ENCODE measurements around the gene KIF26B.

KIF26B gene

GRCh38 chr1:245222931-245223595 is 68.3 kb downstream of the KIF26B start:
- Histone ChIP-seq H3K4me1 (no peaks in the 10 kb centered on the region), H3K9me3 (no peaks in the 10 kb centered on the region), H3K36me3 (peaks cover 2% of the 10 kb centered on the region; the same call in 1 of the 2 replicates), H3K27me3 (no peaks in the 10 kb centered on the region), H3K4me3 (ENCODE audit: low read depth, low read length) (no peak overlapping the region)
- DNase-seq, result no peak
- TF ChIP-seq CTCF (IDR thresholded peaks at IDR 0.05; ENCODE audit: low read depth, low read length), result peak; percentile 5; the same call in 1 of the 2 replicates

GRCh38 chr1:245225322-245226202 is 70.8 kb downstream of the KIF26B start:
- no peaks in the 10 kb centered on the region for H3K27me3 ChIP-seq
- no peak for TF ChIP-seq CTCF (IDR thresholded peaks at IDR 0.05; ENCODE audit: low read depth, low read length)

DNA sequence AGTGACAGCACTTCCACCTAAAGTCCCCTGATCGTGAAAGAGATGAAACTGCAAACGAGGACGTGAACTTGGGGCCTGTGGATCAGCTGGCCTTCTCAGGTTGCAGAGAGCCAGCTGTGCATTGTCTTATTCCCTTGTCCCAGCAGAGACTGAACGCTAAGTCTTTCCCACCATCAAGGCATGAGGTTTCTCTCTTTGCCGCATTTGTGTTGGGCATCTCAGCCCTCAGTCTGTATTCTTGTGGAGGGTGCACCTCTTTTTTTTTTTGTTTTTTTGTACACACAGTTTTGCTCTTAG is 71.4 kb downstream of the KIF26B start:
- no peak overlapping the region for H3K4me3 ChIP-seq (ENCODE audit: low read depth, low read length)
- DNase-seq, result no peak

More at GRCh38 chr1:245225322-245226202, 70.8 kb downstream of the KIF26B start:
- Histone ChIP-seq H3K36me3 (peaks cover 2% of the 10 kb centered on the region; the same call in 1 of the 2 replicates), H3K4me1 (no peaks in the 10 kb centered on the region), H3K4me3 (ENCODE audit: low read depth, low read length) (no peak overlapping the region), H3K9me3 (no peaks in the 10 kb centered on the region)
- DNase-seq, result no peak

DNA sequence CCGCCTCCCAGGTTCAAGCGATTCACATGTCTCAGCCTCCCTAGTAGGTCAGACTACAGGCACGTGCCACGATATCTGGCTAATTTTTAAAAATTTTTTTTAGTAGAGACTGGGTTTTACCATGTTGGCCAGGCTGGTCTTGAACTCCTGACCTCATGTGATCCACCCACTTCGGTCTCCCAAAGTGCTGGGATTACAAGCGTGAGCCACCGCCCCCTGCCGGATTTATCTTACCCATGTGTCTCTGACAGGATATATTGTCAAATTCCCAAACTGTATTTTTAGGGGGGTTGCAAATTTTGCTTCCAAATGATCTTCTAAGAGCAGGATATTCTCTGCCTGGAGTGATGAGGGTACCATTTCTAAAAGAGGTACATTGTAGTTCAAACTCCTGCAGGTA is 74.3 kb downstream of the KIF26B start:
- Histone ChIP-seq H3K4me1 (no peaks in the 10 kb centered on the region), H3K9me3 (no peaks in the 10 kb centered on the region), H3K4me3 (ENCODE audit: low read depth, low read length) (no peak overlapping the region), H3K27me3 (no peaks in the 10 kb centered on the region), H3K36me3 (peaks cover 2% of the 10 kb centered on the region; the same call in 1 of the 2 replicates)
- TF ChIP-seq CTCF (IDR thresholded peaks at IDR 0.05; ENCODE audit: low read depth, low read length), result no peak
- DNase-seq, result no peak

More for the DNA sequence above, 71.4 kb downstream of the KIF26B start:
- no peak for TF ChIP-seq CTCF (IDR thresholded peaks at IDR 0.05; ENCODE audit: low read depth, low read length)
- no peaks in the 10 kb centered on the region for H3K27me3 ChIP-seq
- H3K4me1 ChIP-seq, result no peaks in the 10 kb centered on the region
- H3K9me3 ChIP-seq, result no peaks in the 10 kb centered on the region
- H3K36me3 ChIP-seq, result peaks cover 2% of the 10 kb centered on the region; the same call in 1 of the 2 replicates

- no peaks in the 10 kb centered on the region for H3K27me3 ChIP-seq
- no peak for TF ChIP-seq CTCF (IDR thresholded peaks at IDR 0.05; ENCODE audit: low read depth, low read length)
- H3K4me1 ChIP-seq, result no peaks in the 10 kb centered on the region
- no peak overlapping the region for H3K4me3 ChIP-seq (ENCODE audit: low read depth, low read length)
- no peak for DNase-seq
- no peaks in the 10 kb centered on the region; the same call in 1 of the 2 replicates for H3K36me3 ChIP-seq
- H3K9me3 ChIP-seq, result no peaks in the 10 kb centered on the region
Measured at GRCh38 chr1:245232931-245233330, 78.1 kb downstream of the KIF26B start.
